Panc1 (cell line): ENCODE measurements around the gene SOCS2. TPM values are rescaled to one million over a fixed set of nuclear protein-coding genes. Genes with fewer than 3 reads are reported as not detected.

ENCODE experiments used
- ATAC-seq: fragments of 200-7000 bp; cut with Tn5 transposase; 2 replicates; pipeline ENCODE4 v1.9.1; 2020; ENCODE audit warnings: mild to moderate bottlenecking, moderate library complexity
- BruUV-seq: library from RNA; stranded (reverse); fragments of 400-500 nt; replicated peaks from 2 replicates; lab custom pipeline; 2021; lab: Mats Ljungman, UMichigan
- CTCF ChIA-PET: fragments of 300-600 bp; sonication (Branson Sonifier 250); formaldehyde crosslinking; loops from one replicate; lab custom pipeline; 2022; ENCODE audit warnings: antibody characterized with exemption; lab: Charles Lee
- POLR2A ChIA-PET: fragments of 300-600 bp; sonication (Branson Sonifier 250); formaldehyde crosslinking; loops from one replicate; lab custom pipeline; 2022; ENCODE audit warnings: antibody characterized with exemption; lab: Charles Lee
- DNase-seq: peaks from one replicate; pipeline ENCODE4 v3.0.0-alpha.2; 2010; ENCODE audit warnings: low read depth, low spot score
- H3K27ac ChIP-seq: 2 replicates; pipeline ENCODE4 v1.5.1; 2011; ENCODE audit warnings: mild to moderate bottlenecking, low read length, inconsistent platforms
- H3K27me3 ChIP-seq: fragments of 200-500 bp; sonication (Bioruptor generic); 2 replicates; pipeline ENCODE4 v1.6.0; 2014; ENCODE audit warnings: low read length, inconsistent platforms; ENCODE audit not compliant: control insufficient read depth, insufficient read depth
- H3K36me3 ChIP-seq: fragments of 200-500 bp; sonication (Bioruptor generic); 2 replicates; pipeline ENCODE4 v1.5.1; 2014; ENCODE audit warnings: inconsistent platforms, mild to moderate bottlenecking, low read length, moderate library complexity; ENCODE audit not compliant: control insufficient read depth, insufficient read depth
- H3K4me1 ChIP-seq: 2 replicates; pipeline ENCODE4 v1.5.1; 2011; ENCODE audit warnings: inconsistent platforms, mild to moderate bottlenecking, low read length, moderate library complexity; ENCODE audit not compliant: control insufficient read depth, insufficient read depth
- H3K4me3 ChIP-seq, 2 experiments: 2 replicates each; pipeline ENCODE4 v1.5.1; 2011 to 2012; ENCODE audit warnings: low read depth in 2 of 2, low read length in 2 of 2, mild to moderate bottlenecking in 2 of 2, inconsistent platforms in 1 of 2, moderate library complexity in 1 of 2
- H3K9me3 ChIP-seq: fragments of 200-500 bp; sonication (Bioruptor generic); 2 replicates; pipeline ENCODE4 v1.5.1; 2014; ENCODE audit warnings: low read depth, mild to moderate bottlenecking, inconsistent platforms, low read length, moderate library complexity; ENCODE audit not compliant: control insufficient read depth, insufficient read depth
- POLR2AphosphoS5 ChIP-seq: IDR thresholded peaks from 2 replicates; pipeline ENCODE4 v1.6.1; 2012; ENCODE audit warnings: mild to moderate bottlenecking, low read depth, low read length, moderate library complexity
- SIN3A ChIP-seq: IDR thresholded peaks from 2 replicates; pipeline ENCODE4 v1.6.1; 2012; ENCODE audit warnings: low read depth, mild to moderate bottlenecking, low read length, moderate library complexity, borderline replicate concordance; ENCODE audit not compliant: insufficient read depth
- TCF7L2 ChIP-seq: IDR thresholded peaks from 2 replicates; pipeline ENCODE4 v1.6.1; 2011; ENCODE audit warnings: mild to moderate bottlenecking, low read depth, low read length, inconsistent platforms
- in situ Hi-C: cut with HindIII; loops from 2 replicates; pipeline ENCODE4 v1.10.0; 2016; ENCODE audit warnings: low sequenced_read_pairs, low pct_unique_long_range_greater_than_20kb
- intact Hi-C: fragments of 100-400 bp; cut with micrococcal nuclease; formaldehyde crosslinking; loops from one replicate; pipeline ENCODE4 v1.10.0; 2022; ENCODE audit not compliant: unreplicated experiment
- total RNA-seq: library from RNA; stranded (reverse); gene quantifications from one replicate; pipeline ENCODE4 v1.2.1, GENCODE V29; 2021; ENCODE audit not compliant: unreplicated experiment
- TF ChIP-seq, protein P1 (sequence below), 2 experiments: IDR thresholded peaks; 2 replicates each; pipeline ENCODE4 v1.6.1; 2011 to 2012; ENCODE audit warnings: low read depth in 2 of 2, control low read depth in 1 of 2, low read length in 1 of 2, mild to moderate bottlenecking in 1 of 2, moderate library complexity in 1 of 2; ENCODE audit not compliant: insufficient read depth in 1 of 2
- TF ChIP-seq, protein P2 (sequence below): fragments of 450-650 bp; IDR thresholded peaks from 2 replicates; pipeline ENCODE4 v1.5.1; 2017; ENCODE audit warnings: mild to moderate bottlenecking

Gene SOCS2
- total RNA-seq, 1 experiment from 2014 or later = 33.8 TPM

DNA sequence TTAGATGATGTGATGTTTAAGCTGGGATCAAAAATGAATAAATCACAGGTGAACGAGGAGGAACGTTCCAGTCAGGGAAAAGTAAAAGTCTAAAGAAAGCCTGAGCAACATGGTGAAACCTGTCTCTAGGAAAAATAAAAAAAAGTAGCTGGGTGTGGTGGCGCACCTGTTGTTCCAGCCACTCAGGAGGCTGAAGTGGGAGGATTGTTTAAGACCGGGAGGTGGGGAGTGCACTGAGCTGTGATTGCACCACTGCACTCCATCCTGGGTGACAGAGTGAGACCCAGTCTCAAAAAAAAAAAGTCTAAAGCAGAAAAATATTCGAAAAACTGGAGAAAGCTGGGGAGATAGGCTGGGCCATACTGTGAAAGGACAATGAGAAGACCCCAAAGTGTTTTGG is 39.2 kb upstream of the SOCS2 start:
- intact Hi-C loops = no loop called here
- TF ChIP-seq POLR2AphosphoS5 (no peak), SIN3A (no peak), TCF7L2 (no peak)
- TF ChIP-seq, protein P1, sequence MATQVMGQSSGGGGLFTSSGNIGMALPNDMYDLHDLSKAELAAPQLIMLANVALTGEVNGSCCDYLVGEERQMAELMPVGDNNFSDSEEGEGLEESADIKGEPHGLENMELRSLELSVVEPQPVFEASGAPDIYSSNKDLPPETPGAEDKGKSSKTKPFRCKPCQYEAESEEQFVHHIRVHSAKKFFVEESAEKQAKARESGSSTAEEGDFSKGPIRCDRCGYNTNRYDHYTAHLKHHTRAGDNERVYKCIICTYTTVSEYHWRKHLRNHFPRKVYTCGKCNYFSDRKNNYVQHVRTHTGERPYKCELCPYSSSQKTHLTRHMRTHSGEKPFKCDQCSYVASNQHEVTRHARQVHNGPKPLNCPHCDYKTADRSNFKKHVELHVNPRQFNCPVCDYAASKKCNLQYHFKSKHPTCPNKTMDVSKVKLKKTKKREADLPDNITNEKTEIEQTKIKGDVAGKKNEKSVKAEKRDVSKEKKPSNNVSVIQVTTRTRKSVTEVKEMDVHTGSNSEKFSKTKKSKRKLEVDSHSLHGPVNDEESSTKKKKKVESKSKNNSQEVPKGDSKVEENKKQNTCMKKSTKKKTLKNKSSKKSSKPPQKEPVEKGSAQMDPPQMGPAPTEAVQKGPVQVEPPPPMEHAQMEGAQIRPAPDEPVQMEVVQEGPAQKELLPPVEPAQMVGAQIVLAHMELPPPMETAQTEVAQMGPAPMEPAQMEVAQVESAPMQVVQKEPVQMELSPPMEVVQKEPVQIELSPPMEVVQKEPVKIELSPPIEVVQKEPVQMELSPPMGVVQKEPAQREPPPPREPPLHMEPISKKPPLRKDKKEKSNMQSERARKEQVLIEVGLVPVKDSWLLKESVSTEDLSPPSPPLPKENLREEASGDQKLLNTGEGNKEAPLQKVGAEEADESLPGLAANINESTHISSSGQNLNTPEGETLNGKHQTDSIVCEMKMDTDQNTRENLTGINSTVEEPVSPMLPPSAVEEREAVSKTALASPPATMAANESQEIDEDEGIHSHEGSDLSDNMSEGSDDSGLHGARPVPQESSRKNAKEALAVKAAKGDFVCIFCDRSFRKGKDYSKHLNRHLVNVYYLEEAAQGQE (IDR thresholded peaks at IDR 0.05; ENCODE audit: insufficient read depth in 1 of 2, low read depth in 2 of 2, low read length in 1 of 2) = no peak
- Histone ChIP-seq H3K4me1 (no peaks in the 10 kb centered on the region), H3K9me3 (no peaks in the 10 kb centered on the region), H3K27ac (no peak overlapping the region), H3K27me3 (no peaks in the 10 kb centered on the region), H3K36me3 (no peaks in the 10 kb centered on the region), H3K4me3 (no peak overlapping the region)
- ChIA-PET POLR2A (no interaction called here), CTCF (no interaction called here)
- BruUV-seq = no TSS peak
- DNase-seq (no peak), ATAC-seq (no peak)
- in situ Hi-C loops = no loop called here

DNA sequence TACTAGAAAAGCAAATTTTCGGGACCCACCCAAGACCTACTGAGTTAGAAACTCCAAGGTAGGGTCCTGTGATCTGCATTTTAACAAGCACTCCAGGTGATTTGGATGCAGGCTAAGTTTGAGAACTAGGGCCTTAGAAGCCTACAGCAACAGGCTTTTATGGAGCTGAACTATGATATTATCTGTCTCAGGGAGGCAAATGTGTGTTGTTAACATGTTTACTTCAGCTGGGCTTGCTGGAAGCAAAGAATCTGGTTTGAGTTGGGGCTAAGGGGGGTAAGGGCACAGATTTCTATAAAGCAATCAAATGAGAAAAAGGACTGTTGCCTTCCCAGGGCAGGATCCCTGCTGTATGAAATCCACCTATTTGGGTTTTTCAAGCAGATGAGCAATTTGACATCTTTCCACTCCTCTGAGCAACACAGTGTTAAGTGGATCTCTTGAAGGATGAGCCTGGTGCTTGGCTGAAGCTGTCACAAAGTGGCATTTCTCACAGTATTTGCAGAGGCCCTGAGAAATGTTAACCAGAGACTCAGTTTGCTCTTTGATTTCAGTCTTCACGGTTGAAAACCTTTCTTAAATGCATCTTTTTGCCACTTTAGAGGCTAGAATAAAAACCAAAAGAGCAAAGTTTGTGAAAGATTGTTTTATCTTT is 36.2 kb upstream of the SOCS2 start:
- H3K36me3 ChIP-seq = no peaks in the 10 kb centered on the region
- intact Hi-C loops (no loop called here), in situ Hi-C loops (no loop called here)
- BruUV-seq = no TSS peak
- no peak for DNase-seq
- ChIA-PET CTCF (no interaction called here), POLR2A (no interaction called here)
- H3K27me3 ChIP-seq = no peaks in the 10 kb centered on the region
- no peak overlapping the region; the same call in 1 of the 2 replicates for H3K27ac ChIP-seq
- no peaks in the 10 kb centered on the region for H3K9me3 ChIP-seq
- H3K4me1 ChIP-seq = no peaks in the 10 kb centered on the region
- H3K4me3 ChIP-seq = no peak overlapping the region
- TF ChIP-seq, protein P1 (IDR thresholded peaks at IDR 0.05; ENCODE audit: insufficient read depth in 1 of 2, low read depth in 2 of 2, low read length in 1 of 2) = no peak
- TF ChIP-seq TCF7L2 (no peak), SIN3A (no peak), POLR2AphosphoS5 (no peak)
- TF ChIP-seq, protein P2, sequence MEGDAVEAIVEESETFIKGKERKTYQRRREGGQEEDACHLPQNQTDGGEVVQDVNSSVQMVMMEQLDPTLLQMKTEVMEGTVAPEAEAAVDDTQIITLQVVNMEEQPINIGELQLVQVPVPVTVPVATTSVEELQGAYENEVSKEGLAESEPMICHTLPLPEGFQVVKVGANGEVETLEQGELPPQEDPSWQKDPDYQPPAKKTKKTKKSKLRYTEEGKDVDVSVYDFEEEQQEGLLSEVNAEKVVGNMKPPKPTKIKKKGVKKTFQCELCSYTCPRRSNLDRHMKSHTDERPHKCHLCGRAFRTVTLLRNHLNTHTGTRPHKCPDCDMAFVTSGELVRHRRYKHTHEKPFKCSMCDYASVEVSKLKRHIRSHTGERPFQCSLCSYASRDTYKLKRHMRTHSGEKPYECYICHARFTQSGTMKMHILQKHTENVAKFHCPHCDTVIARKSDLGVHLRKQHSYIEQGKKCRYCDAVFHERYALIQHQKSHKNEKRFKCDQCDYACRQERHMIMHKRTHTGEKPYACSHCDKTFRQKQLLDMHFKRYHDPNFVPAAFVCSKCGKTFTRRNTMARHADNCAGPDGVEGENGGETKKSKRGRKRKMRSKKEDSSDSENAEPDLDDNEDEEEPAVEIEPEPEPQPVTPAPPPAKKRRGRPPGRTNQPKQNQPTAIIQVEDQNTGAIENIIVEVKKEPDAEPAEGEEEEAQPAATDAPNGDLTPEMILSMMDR = no peak
- ATAC-seq = no peak
